ENCODE data around the gene MDH1B.

The MDH1B gene

GRCh38 chr2:206728277-206729199, 36.6 kb downstream of the MDH1B start:
- TF ChIP-seq, protein P1, sequence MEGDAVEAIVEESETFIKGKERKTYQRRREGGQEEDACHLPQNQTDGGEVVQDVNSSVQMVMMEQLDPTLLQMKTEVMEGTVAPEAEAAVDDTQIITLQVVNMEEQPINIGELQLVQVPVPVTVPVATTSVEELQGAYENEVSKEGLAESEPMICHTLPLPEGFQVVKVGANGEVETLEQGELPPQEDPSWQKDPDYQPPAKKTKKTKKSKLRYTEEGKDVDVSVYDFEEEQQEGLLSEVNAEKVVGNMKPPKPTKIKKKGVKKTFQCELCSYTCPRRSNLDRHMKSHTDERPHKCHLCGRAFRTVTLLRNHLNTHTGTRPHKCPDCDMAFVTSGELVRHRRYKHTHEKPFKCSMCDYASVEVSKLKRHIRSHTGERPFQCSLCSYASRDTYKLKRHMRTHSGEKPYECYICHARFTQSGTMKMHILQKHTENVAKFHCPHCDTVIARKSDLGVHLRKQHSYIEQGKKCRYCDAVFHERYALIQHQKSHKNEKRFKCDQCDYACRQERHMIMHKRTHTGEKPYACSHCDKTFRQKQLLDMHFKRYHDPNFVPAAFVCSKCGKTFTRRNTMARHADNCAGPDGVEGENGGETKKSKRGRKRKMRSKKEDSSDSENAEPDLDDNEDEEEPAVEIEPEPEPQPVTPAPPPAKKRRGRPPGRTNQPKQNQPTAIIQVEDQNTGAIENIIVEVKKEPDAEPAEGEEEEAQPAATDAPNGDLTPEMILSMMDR (IDR thresholded peaks at IDR 0.05; ENCODE audit: low read depth, low read length, missing control alignments): no peak
- H3K27me3 ChIP-seq (replicated peaks): no peaks in the 10 kb centered on the region
- no peak overlapping the region for H3K27ac ChIP-seq
- no peaks in the 10 kb centered on the region for H3K36me3 ChIP-seq (replicated peaks)
- no peak overlapping the region for H3K4me3 ChIP-seq (ENCODE audit: low read depth, low read length)
- in situ Hi-C loops (cut with HindIII; ENCODE audit: low pct_ligation_motif_present, low sequenced_read_pairs): no loop called here
- DNase-seq: peak; percentile 4

- H3K4me3 ChIP-seq (ENCODE audit: low read depth, low read length): no peak overlapping the region
- DNase-seq: no peak
- TF ChIP-seq, protein P1 (IDR thresholded peaks at IDR 0.05; ENCODE audit: low read depth, low read length, missing control alignments): no peak
- H3K27me3 ChIP-seq (replicated peaks): no peaks in the 10 kb centered on the region
- no peaks in the 10 kb centered on the region for H3K36me3 ChIP-seq (replicated peaks)
- H3K27ac ChIP-seq: no peak overlapping the region
- in situ Hi-C loops (cut with HindIII; ENCODE audit: low pct_ligation_motif_present, low sequenced_read_pairs): no loop called here
Measured at GRCh38 chr2:206727287-206727686, 37.8 kb downstream of the MDH1B start.

GRCh38 chr2:206723288-206723687, 41.8 kb downstream of the MDH1B start:
- H3K27me3 ChIP-seq (replicated peaks): no peaks in the 10 kb centered on the region
- no peaks in the 10 kb centered on the region for H3K36me3 ChIP-seq (replicated peaks)
- in situ Hi-C loops (cut with HindIII; ENCODE audit: low pct_ligation_motif_present, low sequenced_read_pairs): no loop called here
- TF ChIP-seq, protein P1 (IDR thresholded peaks at IDR 0.05; ENCODE audit: low read depth, low read length, missing control alignments): no peak
- H3K4me3 ChIP-seq (ENCODE audit: low read depth, low read length): no peak overlapping the region
- H3K27ac ChIP-seq: no peak overlapping the region
- DNase-seq: no peak

GRCh38 chr2:206721256-206721920, 43.7 kb downstream of the MDH1B start:
- in situ Hi-C loops (cut with HindIII; ENCODE audit: low pct_ligation_motif_present, low sequenced_read_pairs): no loop called here
- Histone ChIP-seq H3K36me3 (replicated peaks) (no peaks in the 10 kb centered on the region), H3K27me3 (replicated peaks) (no peaks in the 10 kb centered on the region), H3K4me3 (ENCODE audit: low read depth, low read length) (no peak overlapping the region), H3K27ac (no peak overlapping the region)
- TF ChIP-seq, protein P1 (IDR thresholded peaks at IDR 0.05; ENCODE audit: low read depth, low read length, missing control alignments): no peak
- no peak for DNase-seq

DNA sequence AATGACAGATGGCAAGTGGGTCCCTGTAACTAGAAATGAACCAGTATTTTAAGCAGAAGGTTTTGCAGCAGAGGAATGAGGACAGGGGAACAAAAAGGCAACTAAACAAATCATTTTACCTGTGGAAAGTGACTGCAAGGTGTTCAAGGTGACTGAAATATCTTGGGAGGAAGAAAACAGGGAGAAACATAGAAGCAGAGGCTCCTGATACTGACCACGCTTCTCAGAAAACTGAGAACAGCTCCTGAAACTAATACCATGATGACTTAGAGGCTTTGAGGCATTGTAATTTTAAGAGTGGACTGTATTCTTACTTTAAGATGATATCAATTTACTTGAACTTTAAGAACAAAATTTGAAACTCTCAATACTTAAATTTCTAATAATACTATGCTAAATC, 46.8 kb downstream of the MDH1B start, which contains the start of gene DYTN:
TSS of gene DYTN (minus strand) at position 101 of the 400 bp plus-strand sequence. CDS start 117 bp downstream, outside the sequence.
- TF ChIP-seq, protein P1 (IDR thresholded peaks at IDR 0.05; ENCODE audit: low read depth, low read length, missing control alignments): no peak
- DNase-seq: no peak
- Histone ChIP-seq H3K36me3 (replicated peaks) (no peaks in the 10 kb centered on the region), H3K27me3 (replicated peaks) (no peaks in the 10 kb centered on the region), H3K4me3 (ENCODE audit: low read depth, low read length) (no peak within 1 kb of the TSS), H3K27ac (no peak within 1 kb of the TSS)
- in situ Hi-C loops (cut with HindIII; ENCODE audit: low pct_ligation_motif_present, low sequenced_read_pairs): no loop called here

All from brain microvascular endothelial cell (primary cell).